ENCODE measurements around the gene TGFB1I1. TPM values are rescaled to one million over a fixed set of nuclear protein-coding genes. Genes with fewer than 3 reads are reported as not detected.
"Not testable (repeated sequence)": the region's sequence is repeated elsewhere in the genome, so short reads cannot be mapped to it uniquely, and the experiment has no call there.

TGFB1I1 gene
- total RNA-seq, 2 experiments from 2014 or later: 0.20 to 0.48 TPM

GRCh38 chr16:31436221-31437045 lies 35.5 kb upstream of the TGFB1I1 start:
- ChIA-PET POLR2A (no interaction called here), CTCF (interaction anchor here (0.6 to 1.7 kb wide), 5 partner anchors 11 to 22 kb away, joined by 3 to 4 read pairs (median 3); no protein-coding TSS in a partner anchor)
- Mint-ChIP-seq H3K4me1 (peaks cover 12% of the 10 kb centered on the region), H3K27ac (no peak overlapping the region), H3K36me3 (ENCODE audit: low read depth) (no peaks in the 10 kb centered on the region), H3K4me3 (no peak overlapping the region), H3K9me3 (no peaks in the 10 kb centered on the region), H3K27me3 (no peaks in the 10 kb centered on the region)
- DNase-seq: no peak

- no peak for DNase-seq
- peaks cover 19% of the 10 kb centered on the region for H3K4me1 Mint-ChIP-seq
- H3K36me3 Mint-ChIP-seq (ENCODE audit: low read depth): no peaks in the 10 kb centered on the region
- H3K27ac Mint-ChIP-seq: no peak overlapping the region
- no peaks in the 10 kb centered on the region for H3K9me3 Mint-ChIP-seq
- POLR2A ChIA-PET: no interaction called here
- H3K27me3 Mint-ChIP-seq: peaks cover 1% of the 10 kb centered on the region
- H3K4me3 Mint-ChIP-seq: no peak overlapping the region
- CTCF ChIA-PET: no interaction called here
Observed at GRCh38 chr16:31438414-31438813, 33.5 kb upstream of the TGFB1I1 start.

- H3K36me3 Mint-ChIP-seq (ENCODE audit: low read depth); H3K4me3 Mint-ChIP-seq; POLR2A ChIA-PET; H3K9me3 Mint-ChIP-seq; DNase-seq; H3K27me3 Mint-ChIP-seq; H3K27ac Mint-ChIP-seq; CTCF ChIA-PET: not testable (repeated sequence)
- peaks cover 19% of the 10 kb centered on the region for H3K4me1 Mint-ChIP-seq
Observed at GRCh38 chr16:31439023-31439422, 32.9 kb upstream of the TGFB1I1 start.

GRCh38 chr16:31439519-31439918 lies 32.4 kb upstream of the TGFB1I1 start:
- H3K4me1 Mint-ChIP-seq: peaks cover 19% of the 10 kb centered on the region
- CTCF ChIA-PET: interaction anchor here (1.1 kb wide), 1 partner anchor 57 kb away, joined by 4 read pairs; no protein-coding TSS in a partner anchor
- no peak overlapping the region for H3K4me3 Mint-ChIP-seq
- H3K9me3 Mint-ChIP-seq: no peaks in the 10 kb centered on the region
- no peak overlapping the region for H3K27ac Mint-ChIP-seq
- no peaks in the 10 kb centered on the region for H3K36me3 Mint-ChIP-seq (ENCODE audit: low read depth)
- peaks cover 1% of the 10 kb centered on the region for H3K27me3 Mint-ChIP-seq
- POLR2A ChIA-PET: no interaction called here
- no peak for DNase-seq

- H3K27me3 Mint-ChIP-seq: peaks cover 1% of the 10 kb centered on the region
- POLR2A ChIA-PET: no interaction called here
Observed at GRCh38 chr16:31440516-31441184, 31.3 kb upstream of the TGFB1I1 start.

GRCh38 chr16:31441956-31442355 lies 30.0 kb upstream of the TGFB1I1 start:
- no peak for DNase-seq
- H3K27me3 Mint-ChIP-seq: peaks cover 1% of the 10 kb centered on the region
- no peaks in the 10 kb centered on the region for H3K36me3 Mint-ChIP-seq (ENCODE audit: low read depth)
- H3K4me3 Mint-ChIP-seq: peak overlapping the region; percentile 71
- no peaks in the 10 kb centered on the region for H3K9me3 Mint-ChIP-seq
- no peak overlapping the region for H3K27ac Mint-ChIP-seq
- CTCF ChIA-PET: interaction anchor here (0.8 to 2.9 kb wide), 12 partner anchors 9 to 284 kb away, joined by 3 to 23 read pairs (median 6); partner anchors contain the start of genes ARMC5, COX6A2, FUS and PYCARD
- POLR2A ChIA-PET: interaction anchor here (1.0 to 1.1 kb wide), 2 partner anchors 239 to 357 kb away, joined by 3 to 6 read pairs; partner anchors contain the start of gene PYCARD
- H3K4me1 Mint-ChIP-seq: peaks cover 19% of the 10 kb centered on the region

More at GRCh38 chr16:31440516-31441184, 31.3 kb upstream of the TGFB1I1 start:
- Mint-ChIP-seq H3K27ac (no peak overlapping the region), H3K36me3 (ENCODE audit: low read depth) (no peaks in the 10 kb centered on the region), H3K9me3 (no peaks in the 10 kb centered on the region), H3K4me3 (no peak overlapping the region), H3K4me1 (peaks cover 19% of the 10 kb centered on the region)
- DNase-seq: no peak
- CTCF ChIA-PET: interaction anchor here (0.6 to 1.6 kb wide), 6 partner anchors 9 to 283 kb away, joined by 3 to 11 read pairs (median 3); no protein-coding TSS in a partner anchor

- H3K4me1 Mint-ChIP-seq: peaks cover 11% of the 10 kb centered on the region
Observed at GRCh38 chr16:31445931-31446330, 26.0 kb upstream of the TGFB1I1 start.

GRCh38 chr16:31451201-31451600 lies 20.8 kb upstream of the TGFB1I1 start:
- Mint-ChIP-seq H3K27ac (no peak overlapping the region), H3K36me3 (ENCODE audit: low read depth) (peaks cover 8% of the 10 kb centered on the region), H3K4me1 (peaks cover 28% of the 10 kb centered on the region), H3K9me3 (no peaks in the 10 kb centered on the region), H3K4me3 (no peak overlapping the region), H3K27me3 (no peaks in the 10 kb centered on the region)
- no peak for DNase-seq
- ChIA-PET POLR2A (no interaction called here), CTCF (interaction anchor here (0.8 to 1.8 kb wide), 3 partner anchors 9 kb away, joined by 3 to 5 read pairs (median 5); partner anchors contain the start of gene ZNF843)

More at GRCh38 chr16:31445931-31446330, 26.0 kb upstream of the TGFB1I1 start:
- POLR2A ChIA-PET; DNase-seq; H3K36me3 Mint-ChIP-seq (ENCODE audit: low read depth); H3K27ac Mint-ChIP-seq; H3K4me3 Mint-ChIP-seq; H3K9me3 Mint-ChIP-seq; H3K27me3 Mint-ChIP-seq: not testable (repeated sequence)
- CTCF ChIA-PET: interaction anchor here (0.6 kb wide), 1 partner anchor 1344 kb away, joined by 4 read pairs; no protein-coding TSS in a partner anchor

- Mint-ChIP-seq H3K4me3 (no peak overlapping the region), H3K36me3 (ENCODE audit: low read depth) (peaks cover 8% of the 10 kb centered on the region), H3K9me3 (no peaks in the 10 kb centered on the region), H3K27me3 (no peaks in the 10 kb centered on the region), H3K4me1 (peaks cover 32% of the 10 kb centered on the region), H3K27ac (no peak overlapping the region)
- no peak for DNase-seq
- ChIA-PET POLR2A (interaction anchor here (0.7 kb wide), 1 partner anchor 312 kb away, joined by 3 read pairs; no protein-coding TSS in a partner anchor), CTCF (interaction anchor here (1.0 to 1.8 kb wide), 3 partner anchors 9 to 22 kb away, joined by 3 to 5 read pairs (median 5); partner anchors contain the start of gene ZNF843)
Observed at GRCh38 chr16:31451681-31452351, 20.1 kb upstream of the TGFB1I1 start.

GRCh38 chr16:31452631-31453106 lies 19.3 kb upstream of the TGFB1I1 start:
- CTCF ChIA-PET: interaction anchor here (1.9 kb wide), 1 partner anchor 9 kb away, joined by 12 read pairs; no protein-coding TSS in a partner anchor
- H3K4me1 Mint-ChIP-seq: peaks cover 40% of the 10 kb centered on the region
- no peaks in the 10 kb centered on the region for H3K27me3 Mint-ChIP-seq
- H3K4me3 Mint-ChIP-seq: no peak overlapping the region
- H3K9me3 Mint-ChIP-seq: no peaks in the 10 kb centered on the region
- H3K36me3 Mint-ChIP-seq (ENCODE audit: low read depth): peaks cover 8% of the 10 kb centered on the region
- no peak for DNase-seq
- no peak overlapping the region for H3K27ac Mint-ChIP-seq
- POLR2A ChIA-PET: interaction anchor here (0.6 kb wide), 1 partner anchor 32 kb away, joined by 4 read pairs; no protein-coding TSS in a partner anchor

- POLR2A ChIA-PET: no interaction called here
- H3K27me3 Mint-ChIP-seq: no peaks in the 10 kb centered on the region
- no peaks in the 10 kb centered on the region for H3K9me3 Mint-ChIP-seq
- H3K27ac Mint-ChIP-seq: no peak overlapping the region
- peaks cover 46% of the 10 kb centered on the region for H3K4me1 Mint-ChIP-seq
- H3K4me3 Mint-ChIP-seq: no peak overlapping the region
- no peak for DNase-seq
- CTCF ChIA-PET: interaction anchor here (1.9 kb wide), 1 partner anchor 10 kb away, joined by 12 read pairs; no protein-coding TSS in a partner anchor
- peaks cover 15% of the 10 kb centered on the region for H3K36me3 Mint-ChIP-seq (ENCODE audit: low read depth)
Observed at GRCh38 chr16:31453255-31454204, 18.4 kb upstream of the TGFB1I1 start.

Data from activated CD4-positive, alpha-beta T cell treated with anti-CD3 and anti-CD28 coated beads, Interleukin-2, amount 10 ng/mL, durations not matched to agents 7 days and 5 days (primary cell).